ENCODE measurements around the gene SLC6A1.

The SLC6A1 gene

GRCh38 chr3:10955711-10956453 lies 36.7 kb upstream of the SLC6A1 start:
- Histone ChIP-seq H3K9me3 (no peaks in the 10 kb centered on the region), H3K4me1 (no peaks in the 10 kb centered on the region), H3K36me3 (no peaks in the 10 kb centered on the region), H3K27me3 (no peaks in the 10 kb centered on the region), H3K4me3 (ENCODE audit: low read depth, low read length) (no peak overlapping the region)
- no peak for TF ChIP-seq CTCF (IDR thresholded peaks at IDR 0.05; ENCODE audit: low read depth, low read length)
- DNase-seq = no peak

- Histone ChIP-seq H3K36me3 (no peaks in the 10 kb centered on the region), H3K9me3 (no peaks in the 10 kb centered on the region), H3K27me3 (no peaks in the 10 kb centered on the region), H3K4me3 (ENCODE audit: low read depth, low read length) (no peak overlapping the region), H3K4me1 (no peaks in the 10 kb centered on the region)
- DNase-seq = no peak
- TF ChIP-seq CTCF (IDR thresholded peaks at IDR 0.05; ENCODE audit: low read depth, low read length) = no peak
Measured at GRCh38 chr3:10956531-10956930, 36.0 kb upstream of the SLC6A1 start.

- H3K4me1 ChIP-seq = no peaks in the 10 kb centered on the region
- no peaks in the 10 kb centered on the region for H3K27me3 ChIP-seq
- H3K9me3 ChIP-seq = no peaks in the 10 kb centered on the region
- no peaks in the 10 kb centered on the region for H3K36me3 ChIP-seq
- H3K4me3 ChIP-seq (ENCODE audit: low read depth, low read length) = no peak overlapping the region
- TF ChIP-seq CTCF (IDR thresholded peaks at IDR 0.05; ENCODE audit: low read depth, low read length) = no peak
- DNase-seq = no peak
Measured at GRCh38 chr3:10956986-10957385, 35.6 kb upstream of the SLC6A1 start.

GRCh38 chr3:10957976-10958749 lies 34.4 kb upstream of the SLC6A1 start:
- Histone ChIP-seq H3K27me3 (no peaks in the 10 kb centered on the region), H3K4me1 (no peaks in the 10 kb centered on the region), H3K9me3 (no peaks in the 10 kb centered on the region), H3K36me3 (no peaks in the 10 kb centered on the region), H3K4me3 (ENCODE audit: low read depth, low read length) (no peak overlapping the region)
- no peak for DNase-seq
- TF ChIP-seq CTCF (IDR thresholded peaks at IDR 0.05; ENCODE audit: low read depth, low read length) = no peak

GRCh38 chr3:10960255-10960654 lies 32.3 kb upstream of the SLC6A1 start:
- no peaks in the 10 kb centered on the region for H3K4me1 ChIP-seq
- no peaks in the 10 kb centered on the region for H3K9me3 ChIP-seq
- no peak for TF ChIP-seq CTCF (IDR thresholded peaks at IDR 0.05; ENCODE audit: low read depth, low read length)
- H3K4me3 ChIP-seq (ENCODE audit: low read depth, low read length) = no peak overlapping the region
- H3K36me3 ChIP-seq = no peaks in the 10 kb centered on the region
- H3K27me3 ChIP-seq = no peaks in the 10 kb centered on the region
- DNase-seq = no peak

- DNase-seq = no peak
- Histone ChIP-seq H3K9me3 (no peaks in the 10 kb centered on the region), H3K36me3 (no peaks in the 10 kb centered on the region), H3K27me3 (no peaks in the 10 kb centered on the region), H3K4me3 (ENCODE audit: low read depth, low read length) (no peak overlapping the region), H3K4me1 (no peaks in the 10 kb centered on the region)
- no peak for TF ChIP-seq CTCF (IDR thresholded peaks at IDR 0.05; ENCODE audit: low read depth, low read length)
Measured at GRCh38 chr3:10961921-10962320, 30.6 kb upstream of the SLC6A1 start.

All from BE2C (cell line).